Keratinocyte (primary cell): ENCODE results near the gene SLC43A3. TPM values are rescaled to one million over a fixed set of nuclear protein-coding genes. Genes with fewer than 3 reads are reported as not detected.

Experiments
- DNase-seq: peaks from one replicate; pipeline ENCODE4 v3.0.0-alpha.2; 2011; ENCODE audit warnings: low read depth, missing footprints, low spot score
- FAIRE-seq: peaks from 2 replicates; lab custom pipeline; 2011; peaks lifted over from hg19 to GRCh38; lab: Jason Lieb, UNC
- H2AFZ ChIP-seq: 2 replicates; pipeline ENCODE4 v1.6.0; 2012; ENCODE audit warnings: low read length, control low read depth, inconsistent platforms; ENCODE audit not compliant: control insufficient read depth
- H3K27ac ChIP-seq: 2 replicates; pipeline ENCODE4 v1.5.1; 2011; ENCODE audit warnings: low read length; ENCODE audit not compliant: control insufficient read depth, insufficient read depth
- H3K27me3 ChIP-seq: 3 replicates; pipeline ENCODE4 v1.6.0; 2011; ENCODE audit warnings: low read length; ENCODE audit not compliant: control insufficient read depth, insufficient read depth; ENCODE audit errors: extremely low read depth
- H3K36me3 ChIP-seq, 2 experiments: 2 replicates in 1 of 2; 3 replicates in 1 of 2; pipeline ENCODE4 v1.5.1; 2011; ENCODE audit warnings: low read length in 2 of 2, mild to moderate bottlenecking in 1 of 2; ENCODE audit not compliant: control insufficient read depth in 2 of 2, insufficient read depth in 2 of 2; ENCODE audit errors: extremely low read depth in 1 of 2
- H3K4me1 ChIP-seq: 3 replicates; pipeline ENCODE4 v1.5.1; 2011; ENCODE audit warnings: low read length; ENCODE audit not compliant: control insufficient read depth, insufficient read depth; ENCODE audit errors: extremely low read depth
- H3K4me2 ChIP-seq: 3 replicates; pipeline ENCODE4 v1.6.0; 2011; ENCODE audit warnings: low read depth, low read length; ENCODE audit not compliant: control insufficient read depth, insufficient read depth; ENCODE audit errors: extremely low read depth
- H3K4me3 ChIP-seq, 3 experiments: fragments of 200-600 bp in 1 of 3; sonication (generic) in 1 of 3; 2 replicates in 2 of 3; 3 replicates in 1 of 3; pipeline ENCODE4 v1.5.1; 2011 to 2016; ENCODE audit warnings: low read length in 3 of 3, mild to moderate bottlenecking in 3 of 3, control low read depth in 2 of 3, inconsistent platforms in 1 of 3, low read depth in 1 of 3, mixed read lengths in 1 of 3, mixed run types in 1 of 3, moderate library complexity in 1 of 3; ENCODE audit not compliant: control insufficient read depth in 2 of 3, insufficient read depth in 2 of 3; ENCODE audit errors: extremely low read depth in 1 of 3
- H3K79me2 ChIP-seq: 2 replicates; pipeline ENCODE4 v1.6.0; 2012; ENCODE audit warnings: low read length; ENCODE audit not compliant: control insufficient read depth, insufficient read depth
- H3K9ac ChIP-seq: 3 replicates; pipeline ENCODE4 v1.6.0; 2011; ENCODE audit warnings: low read length; ENCODE audit not compliant: control insufficient read depth, insufficient read depth; ENCODE audit errors: extremely low read depth
- H3K9me1 ChIP-seq: 3 replicates; pipeline ENCODE4 v1.6.0; 2011; ENCODE audit warnings: low read length; ENCODE audit not compliant: control insufficient read depth, insufficient read depth; ENCODE audit errors: extremely low read depth
- H3K9me3 ChIP-seq: 2 replicates; pipeline ENCODE4 v1.5.1; 2012; ENCODE audit warnings: low read depth, low read length; ENCODE audit not compliant: control insufficient read depth
- H4K20me1 ChIP-seq: 3 replicates; pipeline ENCODE4 v1.6.0; 2011; ENCODE audit warnings: low read length; ENCODE audit not compliant: control insufficient read depth, insufficient read depth; ENCODE audit errors: extremely low read depth
- EZH2 ChIP-seq: IDR thresholded peaks from one replicate; pipeline ENCODE4 v1.6.1; 2012; ENCODE audit warnings: inconsistent platforms, mild to moderate bottlenecking, low read length, moderate library complexity
- dilution Hi-C: fragments of 300-500 bp; cut with MboI; formaldehyde crosslinking; loops from one replicate; pipeline ENCODE4 v1.7.0; 2020; ENCODE audit warnings: low sequenced_read_pairs; ENCODE audit not compliant: extremely low pct_ligation_motif_present
- polyA plus RNA-seq, 5 experiments: library from polyadenylated mRNA; depleted of rRNA in 3 of 5; stranded (reverse) in 3 of 5; stranded (forward) in 1 of 5; unstranded in 1 of 5; fragments of >200 nt; gene quantifications; 1 replicate in 1 of 5; 2 replicates in 3 of 5; 3 replicates in 1 of 5; pipeline versions ENCODE4 v1.2.1 to v1.2.3, GENCODE V29; 2011 to 2012; ENCODE audit warnings: missing spikeins in 2 of 5, low read depth in 1 of 5, low replicate concordance in 1 of 5
- TF ChIP-seq, protein P1 (sequence below), 3 experiments: IDR thresholded peaks in 1 of 3; conservative IDR thresholded peaks in 1 of 3; optimal IDR thresholded peaks in 1 of 3; 2 replicates in 2 of 3; 3 replicates in 1 of 3; pipeline versions ENCODE3 to v1.5.1; 2011; ENCODE audit warnings: low read length in 3 of 3, mild to moderate bottlenecking in 3 of 3, moderate library complexity in 2 of 3, control low read depth in 1 of 3, inconsistent platforms in 1 of 3; ENCODE audit not compliant: insufficient read depth in 2 of 3; ENCODE audit errors: extremely low read depth in 1 of 3

Gene SLC43A3
- polyA plus RNA-seq, 1 donor (not counting 4 experiments of a cell fraction or from before 2014, with no cell fraction given): 48.1 TPM

DNA sequence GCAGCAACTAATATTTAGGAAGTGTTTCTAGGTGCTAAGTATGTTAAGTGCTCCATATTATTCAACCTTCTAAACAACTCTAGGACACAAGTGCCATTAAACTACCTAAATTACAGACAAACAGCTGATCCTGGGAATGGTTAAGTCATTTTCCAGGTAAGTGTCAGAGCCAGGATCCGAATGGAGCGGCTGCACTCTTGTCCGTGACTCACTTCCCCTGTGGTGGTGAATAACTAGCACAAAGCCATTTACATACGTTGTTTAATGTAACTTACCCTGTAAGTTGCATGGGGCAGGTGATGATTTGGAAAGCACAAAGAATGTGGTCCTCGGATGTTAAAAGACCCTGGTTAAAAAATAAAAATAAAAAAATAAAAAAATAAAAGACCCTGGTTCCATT, 27.7 kb downstream of the SLC43A3 start:
- dilution Hi-C loops: no loop called here
- TF ChIP-seq, protein P1, sequence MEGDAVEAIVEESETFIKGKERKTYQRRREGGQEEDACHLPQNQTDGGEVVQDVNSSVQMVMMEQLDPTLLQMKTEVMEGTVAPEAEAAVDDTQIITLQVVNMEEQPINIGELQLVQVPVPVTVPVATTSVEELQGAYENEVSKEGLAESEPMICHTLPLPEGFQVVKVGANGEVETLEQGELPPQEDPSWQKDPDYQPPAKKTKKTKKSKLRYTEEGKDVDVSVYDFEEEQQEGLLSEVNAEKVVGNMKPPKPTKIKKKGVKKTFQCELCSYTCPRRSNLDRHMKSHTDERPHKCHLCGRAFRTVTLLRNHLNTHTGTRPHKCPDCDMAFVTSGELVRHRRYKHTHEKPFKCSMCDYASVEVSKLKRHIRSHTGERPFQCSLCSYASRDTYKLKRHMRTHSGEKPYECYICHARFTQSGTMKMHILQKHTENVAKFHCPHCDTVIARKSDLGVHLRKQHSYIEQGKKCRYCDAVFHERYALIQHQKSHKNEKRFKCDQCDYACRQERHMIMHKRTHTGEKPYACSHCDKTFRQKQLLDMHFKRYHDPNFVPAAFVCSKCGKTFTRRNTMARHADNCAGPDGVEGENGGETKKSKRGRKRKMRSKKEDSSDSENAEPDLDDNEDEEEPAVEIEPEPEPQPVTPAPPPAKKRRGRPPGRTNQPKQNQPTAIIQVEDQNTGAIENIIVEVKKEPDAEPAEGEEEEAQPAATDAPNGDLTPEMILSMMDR (optimal IDR thresholded peaks at IDR 0.05 in 1 of 3, IDR thresholded peaks at IDR 0.05 in 1 of 3, conservative IDR thresholded peaks at IDR 0.05 in 1 of 3; ENCODE audit: extremely low read depth in 1 of 3, insufficient read depth in 2 of 3, low read length in 3 of 3): no peak
- TF ChIP-seq EZH2: no peak
- Histone ChIP-seq H3K9ac (no peak overlapping the region), H3K4me2 (peak overlapping the region; percentile 46), H3K36me3 (no peaks in the 10 kb centered on the region), H4K20me1 (no peaks in the 10 kb centered on the region), H2AFZ (no peak overlapping the region), H3K4me1 (peaks cover 27% of the 10 kb centered on the region), H3K9me3 (no peaks in the 10 kb centered on the region), H3K27ac (no peak overlapping the region), H3K79me2 (no peaks in the 10 kb centered on the region), H3K4me3 (no peak overlapping the region), H3K27me3 (no peaks in the 10 kb centered on the region), H3K9me1 (no peaks in the 10 kb centered on the region)
- FAIRE-seq (peak; percentile 94), DNase-seq (no peak)

DNA sequence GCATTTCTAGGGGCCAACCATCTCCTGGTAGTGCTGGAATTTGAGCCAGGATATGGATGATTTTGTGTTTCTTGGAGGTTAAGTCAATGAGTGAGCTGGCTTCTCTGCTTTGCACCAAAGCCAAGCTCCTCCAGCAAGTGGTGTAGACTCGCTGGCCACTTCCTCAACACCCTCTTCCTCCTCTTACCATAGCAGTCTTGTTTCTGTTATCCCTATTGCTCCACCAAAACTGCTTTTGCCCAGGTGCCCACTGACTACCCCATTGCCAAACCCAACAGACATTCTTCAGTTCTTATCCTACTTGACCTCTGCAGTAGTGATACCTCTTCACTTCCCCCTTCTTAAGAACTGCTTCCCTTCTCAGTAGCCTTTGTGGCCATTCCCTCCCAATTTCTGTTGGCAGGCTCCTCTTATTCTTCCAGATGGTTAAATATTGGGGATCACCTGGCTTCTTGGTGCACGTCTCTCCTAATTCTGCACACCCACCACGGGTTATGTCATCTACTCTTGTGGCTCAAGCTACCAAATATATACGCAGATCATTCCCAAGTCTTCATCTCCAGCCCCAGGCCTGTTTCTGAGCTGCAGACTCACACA, 29.4 kb downstream of the SLC43A3 start:
- Histone ChIP-seq H3K9ac (no peak overlapping the region), H3K4me1 (peaks cover 29% of the 10 kb centered on the region), H3K27ac (no peak overlapping the region), H3K27me3 (no peaks in the 10 kb centered on the region), H3K9me1 (no peaks in the 10 kb centered on the region), H3K36me3 (no peaks in the 10 kb centered on the region), H3K9me3 (no peaks in the 10 kb centered on the region), H3K79me2 (no peaks in the 10 kb centered on the region), H2AFZ (no peak overlapping the region), H4K20me1 (no peaks in the 10 kb centered on the region), H3K4me3 (no peak overlapping the region), H3K4me2 (no peak overlapping the region)
- DNase-seq: no peak
- TF ChIP-seq, protein P1 (optimal IDR thresholded peaks at IDR 0.05 in 1 of 3, IDR thresholded peaks at IDR 0.05 in 1 of 3, conservative IDR thresholded peaks at IDR 0.05 in 1 of 3; ENCODE audit: extremely low read depth in 1 of 3, insufficient read depth in 2 of 3, low read length in 3 of 3): no peak
- TF ChIP-seq EZH2: no peak
- FAIRE-seq: no peak
- dilution Hi-C loops: no loop called here
